Muscle of arm (tissue), 14 donors: Measurements from ENCODE around the gene LY6G6D. TPM values are rescaled to one million over a fixed set of nuclear protein-coding genes. Genes with fewer than 3 reads are reported as not detected.

Source experiments
- DNase-seq: peaks from one replicate; pipeline ENCODE4 v3.0.0-alpha.2; 2013
- long read RNA-seq, 11 donors: transcript quantifications; one replicate each; lab custom pipeline, GENCODE V29; 2026
- polyA plus RNA-seq, 12 donors: library from polyadenylated mRNA; unstranded; fragments of 120-200 nt; gene quantifications; one replicate each; pipeline ENCODE4 v1.2.1, GENCODE V29; 2013; ENCODE audit not compliant: insufficient read length in 12 of 12

Gene LY6G6D, protein sequence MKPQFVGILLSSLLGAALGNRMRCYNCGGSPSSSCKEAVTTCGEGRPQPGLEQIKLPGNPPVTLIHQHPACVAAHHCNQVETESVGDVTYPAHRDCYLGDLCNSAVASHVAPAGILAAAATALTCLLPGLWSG
- polyA plus RNA-seq = 1 to 10 TPM in 1 of 12 donors, under 1 TPM in 5, not detected in 6; 0.50 to 1.1 (median 0.75) TPM
- long read RNA-seq, donor 1, partial matches to known transcripts = 0 of 4 reads
- long read RNA-seq, donor 1, other reads (novel, unspliced or antisense) = 0 of 4 reads
- long read RNA-seq, donor 2 = 0 reads
- long read RNA-seq, donor 3 = 0 reads
- long read RNA-seq, donor 4 = 0 reads
- long read RNA-seq, donor 5 = 0 reads
- long read RNA-seq, donor 6, partial matches to known transcripts = 0 of 1 reads
- long read RNA-seq, donor 6, other reads (novel, unspliced or antisense) = 0 of 1 reads
- long read RNA-seq, donor 7 = 0 reads
- long read RNA-seq, donor 8 = 0 reads
- long read RNA-seq, donor 9 = 0 reads
- long read RNA-seq, donor 10, partial matches to known transcripts = 0 of 2 reads
- long read RNA-seq, donor 10, other reads (novel, unspliced or antisense) = 0 of 2 reads
- long read RNA-seq, donor 11 = 0 reads

GRCh38 chr6:31715022-31715958, at the start of gene LY6G6D:
Gene LY6G6D, plus strand, starts transcription at chr6:31715348. Its CDS starts 8 bp downstream, at chr6:31715356.
- DNase-seq = no peak

GRCh38 chr6:31665501-31666336, 49.4 kb upstream of the LY6G6D start, which contains the start of gene CSNK2B:
Gene CSNK2B, plus strand, starts transcription at chr6:31666080. Its CDS starts 752 bp downstream, at chr6:31666832.
- peak; percentile 99 for DNase-seq

GRCh38 chr6:31666337-31666965, 48.7 kb upstream of the LY6G6D start:
- no peak for DNase-seq

DNA sequence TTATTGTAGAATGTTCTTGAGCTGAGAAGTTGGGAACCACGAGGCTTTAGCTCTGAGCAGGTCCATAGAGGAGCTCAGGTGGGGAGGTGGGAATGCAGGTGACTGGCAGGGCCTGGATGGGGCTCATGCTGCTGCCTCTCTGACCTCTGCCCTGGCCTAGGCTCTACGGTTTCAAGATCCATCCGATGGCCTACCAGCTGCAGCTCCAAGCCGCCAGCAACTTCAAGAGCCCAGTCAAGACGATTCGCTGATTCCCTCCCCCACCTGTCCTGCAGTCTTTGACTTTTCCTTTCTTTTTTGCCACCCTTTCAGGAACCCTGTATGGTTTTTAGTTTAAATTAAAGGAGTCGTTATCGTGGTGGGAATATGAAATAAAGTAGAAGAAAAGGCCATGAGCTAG, 45.5 kb upstream of the LY6G6D start, which contains the start of gene LY6G5B:
Gene LY6G5B (plus strand): TSS at position 301 of the 400 bp plus-strand sequence. CDS start 975 bp downstream, outside the sequence.
- no peak for DNase-seq

GRCh38 chr6:31676322-31676903, 38.7 kb upstream of the LY6G6D start:
- no peak for DNase-seq

DNA sequence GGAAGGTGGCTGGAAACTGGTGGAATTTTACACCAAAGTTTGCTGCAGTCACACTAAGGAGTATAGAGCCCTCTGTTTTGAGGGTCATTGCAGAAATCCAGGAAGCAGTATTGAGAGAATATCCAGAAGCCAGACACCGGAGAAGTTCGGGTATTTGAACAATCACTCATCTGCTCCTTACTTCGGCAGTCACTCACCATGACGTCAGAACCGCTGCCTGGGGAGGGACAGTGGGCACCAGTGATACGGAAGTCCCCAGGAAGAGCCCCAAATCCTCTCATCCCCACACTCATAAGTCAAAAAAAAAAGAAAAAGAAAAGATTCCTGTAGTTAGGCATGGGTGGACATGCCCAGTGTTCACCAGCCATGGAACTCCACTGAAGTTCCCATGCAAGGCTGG, 38.2 kb upstream of the LY6G6D start:
- no peak for DNase-seq

GRCh38 chr6:31677955-31678354, 37.2 kb upstream of the LY6G6D start:
- DNase-seq = no peak

DNA sequence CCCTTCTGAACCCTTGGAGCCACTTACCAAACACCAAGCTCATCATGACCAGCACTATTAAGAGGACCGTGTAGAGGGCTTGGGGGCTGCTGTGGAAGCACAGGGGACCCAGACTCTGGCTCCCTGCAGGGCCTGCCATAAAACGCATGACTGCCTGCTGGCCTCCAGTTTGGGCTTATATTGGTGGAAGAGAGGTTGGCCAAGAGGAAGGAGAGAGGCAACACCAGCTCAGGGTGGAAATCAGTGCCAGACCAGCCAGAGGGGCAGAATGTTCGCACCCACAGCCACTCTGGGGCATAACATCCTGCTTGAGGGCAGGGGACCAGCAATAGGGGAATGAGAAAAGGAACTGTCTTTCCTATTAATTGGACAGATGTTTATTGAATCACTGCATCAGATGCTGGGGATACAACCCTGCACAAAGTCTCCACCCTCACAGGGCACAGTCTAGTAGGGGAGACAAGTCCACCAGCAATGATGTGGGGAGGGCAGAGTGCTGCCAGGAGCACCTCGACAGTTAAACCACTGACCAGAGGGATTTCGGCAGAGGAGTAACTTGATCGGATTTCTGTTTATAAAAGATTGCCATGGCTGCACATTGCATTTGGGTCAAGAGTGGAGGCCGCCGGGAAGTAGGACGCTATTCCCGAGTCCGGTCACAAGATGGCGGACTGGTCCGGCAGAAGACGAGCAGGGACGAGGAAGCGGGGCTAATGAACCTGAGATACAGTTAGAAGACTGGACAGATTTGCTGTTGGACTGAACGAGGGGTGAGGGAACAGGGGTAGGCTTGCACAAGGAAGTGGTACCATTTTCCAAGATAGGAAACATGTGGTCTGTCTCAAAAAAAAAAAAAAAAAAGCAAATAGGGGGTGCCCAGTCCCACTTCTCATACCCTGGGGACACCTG, 34.7 kb upstream of the LY6G6D start, which contains the start of gene LY6G5C:
Gene LY6G5C (minus strand): TSS at position 842 of the 909 bp plus-strand sequence. CDS start 694 bp downstream, at position 148.
- DNase-seq = peak; percentile 91

- no peak for DNase-seq
These were observed 33.9 kb upstream of the LY6G6D start for GRCh38 chr6:31681135-31681671.

GRCh38 chr6:31683591-31683990, 31.6 kb upstream of the LY6G6D start:
- no peak for DNase-seq

GRCh38 chr6:31686483-31686882, 28.7 kb upstream of the LY6G6D start:
- no peak for DNase-seq

GRCh38 chr6:31687321-31687720, 27.8 kb upstream of the LY6G6D start:
- no peak for DNase-seq

DNA sequence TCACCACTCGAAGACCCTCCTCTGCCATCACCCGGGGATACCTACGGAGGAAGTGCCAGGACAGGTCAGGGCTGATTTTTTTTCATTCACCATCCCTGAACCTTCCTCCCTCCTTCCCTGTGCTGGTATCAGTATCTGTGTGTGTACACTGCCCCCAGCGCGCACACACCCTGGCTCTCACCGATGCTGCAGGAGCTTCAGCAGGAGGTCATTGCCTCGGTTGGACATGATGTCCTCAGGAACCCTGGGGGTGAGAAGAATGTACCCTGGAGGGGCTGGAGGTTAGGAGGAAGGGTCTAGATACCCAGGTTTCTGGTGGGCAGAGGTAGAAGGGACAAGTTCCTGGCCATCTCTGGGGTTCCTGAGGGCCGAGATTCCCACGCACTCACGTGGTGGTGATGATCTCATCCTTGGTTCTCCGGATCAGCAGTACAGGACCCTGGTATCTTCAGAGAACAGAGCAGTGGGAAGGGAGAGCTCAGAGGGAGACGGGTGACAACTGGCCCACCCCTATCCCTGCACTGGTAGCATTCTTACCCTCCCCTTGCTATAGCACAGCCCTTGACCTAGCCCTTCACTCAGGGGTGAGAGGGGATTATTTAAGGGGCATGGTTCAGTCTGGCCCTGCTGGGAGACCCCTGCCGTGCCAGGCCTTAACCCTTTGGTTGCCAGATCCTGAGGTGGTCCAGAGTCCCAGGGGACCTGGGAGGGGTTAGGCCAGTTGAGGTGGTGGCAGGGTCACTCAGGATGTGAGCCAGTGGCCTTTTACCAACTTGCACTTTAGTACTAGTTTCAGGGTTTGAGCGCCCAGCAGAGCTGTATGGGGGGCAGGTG, 27.1 kb upstream of the LY6G6D start:
- no peak for DNase-seq

- DNase-seq = no peak
These were observed 25.7 kb upstream of the LY6G6D start for GRCh38 chr6:31689249-31690110.

GRCh38 chr6:31690231-31691077, 24.7 kb upstream of the LY6G6D start:
- DNase-seq = no peak

DNA sequence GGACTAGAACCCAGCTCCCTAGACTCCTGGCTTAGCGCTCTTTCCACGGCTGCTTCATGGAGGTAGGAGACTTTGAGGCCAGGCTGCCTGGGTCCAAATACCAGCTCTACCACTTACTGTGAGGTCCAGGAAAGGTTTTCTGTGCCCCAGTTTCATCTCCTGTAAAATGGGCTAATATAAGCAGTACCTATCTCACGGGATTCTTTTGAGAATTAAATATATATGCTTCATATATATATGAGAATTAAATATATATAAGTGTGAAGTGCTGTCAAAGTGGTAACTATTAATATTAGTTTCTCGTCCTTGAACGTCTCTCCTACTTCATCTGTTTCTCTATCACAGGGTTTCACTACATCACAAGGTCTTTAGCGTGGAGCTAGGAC, 24.1 kb upstream of the LY6G6D start:
- no peak for DNase-seq
